Measurements from ENCODE around the gene PLCL1. TPM values are rescaled to one million over a fixed set of nuclear protein-coding genes. Genes with fewer than 3 reads are reported as not detected.

PLCL1 gene
- total RNA-seq, 2 donors from 2014 or later, result 24.9 to 27.2 TPM

- no peaks in the 10 kb centered on the region for H3K9me3 ChIP-seq (ENCODE audit: control insufficient read depth, low read length, poor library complexity, severe bottlenecking)
- peaks cover 37% of the 10 kb centered on the region for H3K4me1 Mint-ChIP-seq
- ATAC-seq (no peak), DNase-seq (no peak)
- no peaks in the 10 kb centered on the region for H3K27me3 Mint-ChIP-seq
- H3K36me3 Mint-ChIP-seq (ENCODE audit: low read depth), result peaks cover 2% of the 10 kb centered on the region
- H3K4me3 Mint-ChIP-seq, result no peak overlapping the region
- no peak overlapping the region for H3K27ac Mint-ChIP-seq
Measured at GRCh38 chr2:197950724-197951123, 146.3 kb downstream of the PLCL1 start.

GRCh38 chr2:197952540-197953202, 148.3 kb downstream of the PLCL1 start:
- ATAC-seq, result no peak
- Mint-ChIP-seq H3K4me3 (no peak overlapping the region), H3K36me3 (ENCODE audit: low read depth) (no peaks in the 10 kb centered on the region), H3K27me3 (no peaks in the 10 kb centered on the region), H3K4me1 (peaks cover 27% of the 10 kb centered on the region), H3K27ac (peak overlapping the region; percentile 21)
- no peaks in the 10 kb centered on the region for H3K9me3 ChIP-seq (ENCODE audit: control insufficient read depth, low read length, poor library complexity, severe bottlenecking)
- no peak for DNase-seq

GRCh38 chr2:197954328-197954727, 149.9 kb downstream of the PLCL1 start:
- Mint-ChIP-seq H3K4me3 (no peak overlapping the region), H3K36me3 (ENCODE audit: low read depth) (no peaks in the 10 kb centered on the region), H3K27me3 (no peaks in the 10 kb centered on the region), H3K27ac (peak overlapping the region; percentile 78), H3K4me1 (peaks cover 17% of the 10 kb centered on the region)
- no peaks in the 10 kb centered on the region for H3K9me3 ChIP-seq (ENCODE audit: control insufficient read depth, low read length, poor library complexity, severe bottlenecking)
- peak; percentile 89 for ATAC-seq
- DNase-seq, result no peak

GRCh38 chr2:197958592-197959150, 154.3 kb downstream of the PLCL1 start:
- no peaks in the 10 kb centered on the region for H3K9me3 ChIP-seq (ENCODE audit: control insufficient read depth, low read length, poor library complexity, severe bottlenecking)
- ATAC-seq, result no peak
- Mint-ChIP-seq H3K4me3 (no peak overlapping the region), H3K36me3 (ENCODE audit: low read depth) (no peaks in the 10 kb centered on the region), H3K27me3 (no peaks in the 10 kb centered on the region), H3K27ac (no peak overlapping the region), H3K4me1 (peaks cover 10% of the 10 kb centered on the region)
- DNase-seq, result no peak

- Mint-ChIP-seq H3K27me3 (no peaks in the 10 kb centered on the region), H3K27ac (no peak overlapping the region), H3K36me3 (ENCODE audit: low read depth) (peaks cover under 1% of the 10 kb centered on the region), H3K4me3 (no peak overlapping the region), H3K4me1 (peaks cover 3% of the 10 kb centered on the region)
- H3K9me3 ChIP-seq (ENCODE audit: control insufficient read depth, low read length, poor library complexity, severe bottlenecking), result no peaks in the 10 kb centered on the region
- no peak for ATAC-seq
- no peak for DNase-seq
Measured at GRCh38 chr2:197959383-197959782, 155.0 kb downstream of the PLCL1 start.

GRCh38 chr2:197960786-197961185, 156.4 kb downstream of the PLCL1 start:
- no peaks in the 10 kb centered on the region for H3K4me1 Mint-ChIP-seq
- H3K9me3 ChIP-seq (ENCODE audit: control insufficient read depth, low read length, poor library complexity, severe bottlenecking), result no peaks in the 10 kb centered on the region
- no peak for ATAC-seq
- no peaks in the 10 kb centered on the region for H3K27me3 Mint-ChIP-seq
- no peak overlapping the region for H3K4me3 Mint-ChIP-seq
- no peak overlapping the region for H3K27ac Mint-ChIP-seq
- no peak for DNase-seq
- H3K36me3 Mint-ChIP-seq (ENCODE audit: low read depth), result peaks cover 3% of the 10 kb centered on the region

- Mint-ChIP-seq H3K4me3 (no peak overlapping the region), H3K36me3 (ENCODE audit: low read depth) (peaks cover 3% of the 10 kb centered on the region), H3K27me3 (no peaks in the 10 kb centered on the region), H3K27ac (no peak overlapping the region), H3K4me1 (peaks cover 4% of the 10 kb centered on the region)
- H3K9me3 ChIP-seq (ENCODE audit: control insufficient read depth, low read length, poor library complexity, severe bottlenecking), result no peaks in the 10 kb centered on the region
- ATAC-seq, result no peak
- DNase-seq, result no peak
Measured at GRCh38 chr2:197964720-197965119, 160.3 kb downstream of the PLCL1 start.

- ATAC-seq (no peak), DNase-seq (no peak)
- Mint-ChIP-seq H3K36me3 (ENCODE audit: low read depth) (peaks cover 3% of the 10 kb centered on the region), H3K4me1 (peaks cover 4% of the 10 kb centered on the region), H3K27ac (no peak overlapping the region), H3K27me3 (no peaks in the 10 kb centered on the region), H3K4me3 (no peak overlapping the region)
- no peaks in the 10 kb centered on the region for H3K9me3 ChIP-seq (ENCODE audit: control insufficient read depth, low read length, poor library complexity, severe bottlenecking)
Measured at GRCh38 chr2:197965756-197966155, 161.4 kb downstream of the PLCL1 start.

GRCh38 chr2:197969391-197969893, 165.0 kb downstream of the PLCL1 start:
- ATAC-seq (no peak), DNase-seq (no peak)
- H3K4me3 Mint-ChIP-seq, result no peak overlapping the region
- H3K27me3 Mint-ChIP-seq, result no peaks in the 10 kb centered on the region
- no peak overlapping the region for H3K27ac Mint-ChIP-seq
- peaks cover 4% of the 10 kb centered on the region for H3K36me3 Mint-ChIP-seq (ENCODE audit: low read depth)
- H3K4me1 Mint-ChIP-seq, result peaks cover 8% of the 10 kb centered on the region
- no peaks in the 10 kb centered on the region for H3K9me3 ChIP-seq (ENCODE audit: control insufficient read depth, low read length, poor library complexity, severe bottlenecking)

- ATAC-seq (no peak), DNase-seq (no peak)
- H3K4me1 Mint-ChIP-seq, result peaks cover 14% of the 10 kb centered on the region
- H3K9me3 ChIP-seq (ENCODE audit: control insufficient read depth, low read length, poor library complexity, severe bottlenecking), result no peaks in the 10 kb centered on the region
- H3K27ac Mint-ChIP-seq, result no peak overlapping the region
- no peak overlapping the region for H3K4me3 Mint-ChIP-seq
- H3K36me3 Mint-ChIP-seq (ENCODE audit: low read depth), result peaks cover 4% of the 10 kb centered on the region
- H3K27me3 Mint-ChIP-seq, result no peaks in the 10 kb centered on the region
Measured at GRCh38 chr2:197972061-197972460, 167.7 kb downstream of the PLCL1 start.

GRCh38 chr2:197972587-197972986, 168.2 kb downstream of the PLCL1 start:
- no peak for DNase-seq
- no peak for ATAC-seq
- no peaks in the 10 kb centered on the region for H3K9me3 ChIP-seq (ENCODE audit: control insufficient read depth, low read length, poor library complexity, severe bottlenecking)
- no peak overlapping the region for H3K4me3 Mint-ChIP-seq
- peaks cover 4% of the 10 kb centered on the region for H3K36me3 Mint-ChIP-seq (ENCODE audit: low read depth)
- no peaks in the 10 kb centered on the region for H3K27me3 Mint-ChIP-seq
- H3K4me1 Mint-ChIP-seq, result peaks cover 14% of the 10 kb centered on the region
- H3K27ac Mint-ChIP-seq, result no peak overlapping the region

GRCh38 chr2:197973772-197974171, 169.4 kb downstream of the PLCL1 start:
- no peak for DNase-seq
- H3K9me3 ChIP-seq (ENCODE audit: control insufficient read depth, low read length, poor library complexity, severe bottlenecking), result no peaks in the 10 kb centered on the region
- H3K4me3 Mint-ChIP-seq, result no peak overlapping the region
- H3K36me3 Mint-ChIP-seq (ENCODE audit: low read depth), result peaks cover 4% of the 10 kb centered on the region
- ATAC-seq, result no peak
- H3K4me1 Mint-ChIP-seq, result peaks cover 14% of the 10 kb centered on the region
- H3K27me3 Mint-ChIP-seq, result no peaks in the 10 kb centered on the region
- H3K27ac Mint-ChIP-seq, result no peak overlapping the region

- no peaks in the 10 kb centered on the region for H3K27me3 Mint-ChIP-seq
- no peak for ATAC-seq
Measured at GRCh38 chr2:197975931-197976519, 171.6 kb downstream of the PLCL1 start.

More at GRCh38 chr2:197975931-197976519, 171.6 kb downstream of the PLCL1 start:
- H3K4me3 Mint-ChIP-seq, result no peak overlapping the region
- no peaks in the 10 kb centered on the region for H3K9me3 ChIP-seq (ENCODE audit: control insufficient read depth, low read length, poor library complexity, severe bottlenecking)
- H3K27ac Mint-ChIP-seq, result no peak overlapping the region
- H3K4me1 Mint-ChIP-seq, result peaks cover 16% of the 10 kb centered on the region
- H3K36me3 Mint-ChIP-seq (ENCODE audit: low read depth), result peaks cover 4% of the 10 kb centered on the region
- DNase-seq, result no peak
